Activated CD8-positive, alpha-beta T cell treated with anti-CD3 and anti-CD28 coated beads, Interleukin-2, amount 10 ng/mL, durations not matched to agents 7 days and 5 days (primary cell): ENCODE measurements around the gene KCNH6. TPM values are rescaled to one million over a fixed set of nuclear protein-coding genes. Genes with fewer than 3 reads are reported as not detected.
A peak's percentile ranks its signal among the peaks of the same experiment; 100 is the strongest.

Experiments
- ATAC-seq: fragments of 150-1000 bp; cut with Tn5 transposase; one replicate; pipeline ENCODE4 v1.10.0; 2021; ENCODE audit warnings: moderate library complexity
- CTCF ChIA-PET: fragments of 350-600 bp; sonication (Branson Sonifier 250); formaldehyde crosslinking; loops from one replicate; lab custom pipeline; 2021; ENCODE audit warnings: antibody characterized with exemption; lab: Charles Lee
- POLR2A ChIA-PET: fragments of 350-600 bp; sonication (Branson Sonifier 250); formaldehyde crosslinking; loops from one replicate; lab custom pipeline; 2021; ENCODE audit warnings: antibody characterized with exemption; lab: Charles Lee
- DNase-seq: peaks from one replicate; pipeline ENCODE4 v3.0.0-alpha.2; 2020
- H3K27ac Mint-ChIP-seq: one replicate; pipeline ENCODE4 v1.8.0; 2021; ENCODE audit warnings: mild to moderate bottlenecking, mixed read lengths
- H3K27me3 Mint-ChIP-seq: one replicate; pipeline ENCODE4 v1.8.0; 2021; ENCODE audit warnings: low read depth, mixed read lengths
- H3K36me3 Mint-ChIP-seq: one replicate; pipeline ENCODE4 v1.8.0; 2021; ENCODE audit warnings: low read depth, mixed read lengths
- H3K4me1 Mint-ChIP-seq: one replicate; pipeline ENCODE4 v1.8.0; 2021; ENCODE audit warnings: low read depth, mixed read lengths
- H3K4me3 Mint-ChIP-seq: one replicate; pipeline ENCODE4 v1.8.0; 2021; ENCODE audit warnings: mild to moderate bottlenecking, mixed read lengths
- H3K9me3 Mint-ChIP-seq: one replicate; pipeline ENCODE4 v1.8.0; 2022; ENCODE audit warnings: mixed read lengths; ENCODE audit not compliant: insufficient read depth
- total RNA-seq, 2 experiments: library from RNA; stranded (reverse); gene quantifications; one replicate each; pipeline ENCODE4 v1.2.3, GENCODE V29; 2021

Gene KCNH6
- total RNA-seq, 2 experiments from 2014 or later: not detected

DNA sequence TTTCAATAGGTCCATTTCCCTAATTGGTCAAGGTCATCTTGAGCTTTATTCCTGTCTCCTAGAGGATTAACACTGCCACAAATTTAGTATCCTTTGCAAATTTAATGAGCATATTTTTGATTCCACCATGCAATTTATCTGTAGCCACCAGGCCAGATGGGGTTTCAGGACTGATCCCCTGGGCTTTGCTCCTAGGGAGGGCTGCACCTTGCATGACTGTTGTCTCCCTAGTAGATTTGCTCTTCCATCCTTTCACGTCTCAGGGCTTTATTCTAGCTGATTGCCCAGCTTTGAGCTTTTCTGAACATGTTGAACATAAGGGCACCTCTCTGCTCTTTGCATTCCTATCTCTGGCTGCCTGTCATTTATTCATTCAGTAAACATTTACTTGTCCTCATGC is 7.7 kb upstream of the KCNH6 start:
- CTCF ChIA-PET: interaction anchor here (0.7 to 1.5 kb wide), 2 partner anchors 96 to 109 kb away, joined by 3 to 4 read pairs; no protein-coding TSS in a partner anchor
- Mint-ChIP-seq H3K4me1 (no peaks in the 10 kb centered on the region), H3K9me3 (no peaks in the 10 kb centered on the region), H3K4me3 (no peak overlapping the region), H3K27me3 (peaks cover 8% of the 10 kb centered on the region), H3K36me3 (no peaks in the 10 kb centered on the region), H3K27ac (peak overlapping the region; percentile 4)
- POLR2A ChIA-PET: no interaction called here
- no peak for ATAC-seq
- no peak for DNase-seq

DNA sequence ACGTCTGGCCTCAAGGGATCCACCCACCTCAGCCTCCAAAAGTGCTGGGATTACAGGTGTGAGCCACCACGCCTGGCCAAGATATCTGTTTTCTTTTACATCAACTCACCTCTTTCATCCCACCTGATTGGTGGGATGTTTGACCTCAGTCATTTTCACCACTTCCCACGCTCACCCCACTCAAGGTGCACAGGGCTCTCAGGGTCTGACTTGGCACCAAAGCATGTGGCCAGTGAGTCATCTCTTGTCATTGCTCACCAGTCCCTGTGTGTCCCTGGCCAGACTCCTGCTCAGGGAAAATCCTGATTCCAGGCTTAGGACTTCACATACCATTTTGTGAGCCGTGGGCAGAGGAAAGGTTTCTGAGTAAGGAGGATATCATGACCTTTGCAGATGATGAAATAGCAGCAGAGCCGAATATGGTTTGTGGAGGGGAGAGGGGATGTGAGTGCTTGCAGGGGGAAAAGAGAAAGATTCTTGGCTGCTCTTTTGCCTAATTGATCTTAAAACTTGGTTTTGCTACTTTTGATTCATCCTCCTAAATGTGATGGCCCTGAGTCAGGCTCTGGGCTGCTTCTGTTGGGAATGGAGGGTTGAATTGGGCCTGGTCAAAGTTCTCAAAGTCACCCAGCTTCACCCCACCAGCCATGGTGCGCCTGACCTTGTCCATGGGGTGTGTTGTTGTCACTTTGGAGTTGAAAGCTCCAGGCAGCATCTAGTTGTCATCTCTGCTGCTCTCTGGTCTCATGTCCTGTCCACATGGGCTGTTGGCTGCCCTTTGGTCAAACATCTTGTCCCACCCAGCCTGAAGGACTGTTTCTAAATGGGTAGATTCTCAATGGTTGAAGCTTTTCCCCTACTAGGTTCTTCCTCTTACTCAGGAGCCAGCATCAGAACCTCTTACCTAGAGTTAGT is 6.0 kb upstream of the KCNH6 start:
- Mint-ChIP-seq H3K27ac (no peak overlapping the region), H3K9me3 (no peaks in the 10 kb centered on the region), H3K36me3 (no peaks in the 10 kb centered on the region), H3K27me3 (peaks cover 14% of the 10 kb centered on the region), H3K4me3 (no peak overlapping the region), H3K4me1 (no peaks in the 10 kb centered on the region)
- ChIA-PET POLR2A (no interaction called here), CTCF (no interaction called here)
- DNase-seq: no peak
- no peak for ATAC-seq

DNA sequence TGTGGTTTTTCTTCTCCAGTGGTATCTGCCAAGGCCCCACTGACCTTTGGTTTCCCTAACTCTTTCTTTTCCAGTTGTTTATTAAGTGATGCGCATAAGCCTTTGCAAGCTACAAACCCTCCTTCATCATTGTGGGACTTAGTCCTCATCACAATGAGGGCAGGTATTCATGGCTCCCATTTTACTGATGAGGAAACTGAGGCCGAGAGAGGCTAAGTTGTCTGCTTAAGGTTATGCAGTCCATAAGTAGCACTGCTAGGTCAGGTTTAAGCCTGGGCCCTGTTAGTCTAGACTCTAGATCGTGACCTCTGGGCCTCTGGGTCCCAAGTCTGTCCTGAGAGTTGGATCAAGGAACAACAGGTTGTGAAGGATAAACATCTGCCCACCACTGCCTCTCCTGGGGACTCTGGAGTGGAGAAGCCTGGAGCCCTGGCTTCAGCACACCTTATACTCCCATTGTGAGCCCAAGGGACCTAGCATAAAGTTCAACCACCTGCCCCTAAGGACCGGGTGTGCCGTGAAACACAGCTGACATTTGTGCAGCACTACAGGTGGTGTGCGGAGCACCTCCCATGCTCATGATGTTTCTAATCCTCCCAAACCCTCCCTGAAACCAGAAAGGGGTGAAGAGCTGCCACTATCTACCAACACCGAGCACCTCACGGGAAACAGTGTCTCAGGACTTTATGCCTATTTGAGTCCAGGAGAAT is 5.2 kb upstream of the KCNH6 start:
- ChIA-PET CTCF (no interaction called here), POLR2A (no interaction called here)
- DNase-seq (no peak), ATAC-seq (no peak)
- H3K27me3 Mint-ChIP-seq: peaks cover 14% of the 10 kb centered on the region
- H3K4me3 Mint-ChIP-seq: no peak overlapping the region
- no peaks in the 10 kb centered on the region for H3K4me1 Mint-ChIP-seq
- no peaks in the 10 kb centered on the region for H3K36me3 Mint-ChIP-seq
- H3K9me3 Mint-ChIP-seq: no peaks in the 10 kb centered on the region
- no peak overlapping the region for H3K27ac Mint-ChIP-seq

DNA sequence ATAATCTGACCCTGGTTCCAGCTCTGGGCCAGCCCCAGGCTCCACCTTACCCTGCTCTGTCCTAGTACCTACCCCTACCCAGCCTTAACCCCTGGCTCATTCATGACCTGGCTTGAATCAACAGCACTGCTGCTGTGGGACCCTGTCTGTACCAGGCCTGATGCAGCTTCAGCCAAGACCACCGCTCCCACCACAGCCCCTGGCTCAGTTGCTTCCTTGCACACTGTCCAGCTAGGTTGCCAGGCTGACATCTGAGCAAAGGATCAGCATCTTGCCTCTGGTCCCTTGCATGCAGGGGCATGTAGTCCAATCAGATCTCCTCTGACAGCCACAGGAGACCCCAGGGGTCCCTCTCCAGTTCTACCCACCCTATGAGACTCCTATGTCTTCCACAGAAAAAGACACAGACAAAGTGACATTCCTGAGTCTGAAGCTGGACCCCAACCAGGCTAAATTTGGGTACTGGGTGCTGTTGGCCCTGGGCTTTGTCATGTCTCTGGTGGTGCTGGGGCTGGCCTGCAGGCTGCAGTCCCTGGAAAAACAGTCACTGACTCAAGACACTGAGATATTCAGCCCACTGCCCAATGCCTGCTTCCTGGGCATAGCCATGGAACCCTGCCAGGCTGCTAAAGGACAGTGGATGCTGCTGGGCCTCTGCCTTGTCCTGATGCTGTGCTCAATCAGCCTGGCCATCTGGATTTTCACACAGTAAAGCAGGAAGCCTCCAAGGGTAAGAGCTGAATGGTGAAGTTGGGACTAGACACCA is 3.9 kb upstream of the KCNH6 start:
- H3K9me3 Mint-ChIP-seq: no peaks in the 10 kb centered on the region
- no peaks in the 10 kb centered on the region for H3K36me3 Mint-ChIP-seq
- no peak overlapping the region for H3K27ac Mint-ChIP-seq
- H3K4me1 Mint-ChIP-seq: peaks cover 5% of the 10 kb centered on the region
- ATAC-seq (no peak), DNase-seq (no peak)
- POLR2A ChIA-PET: no interaction called here
- no peak overlapping the region for H3K4me3 Mint-ChIP-seq
- H3K27me3 Mint-ChIP-seq: peaks cover 22% of the 10 kb centered on the region
- CTCF ChIA-PET: no interaction called here

DNA sequence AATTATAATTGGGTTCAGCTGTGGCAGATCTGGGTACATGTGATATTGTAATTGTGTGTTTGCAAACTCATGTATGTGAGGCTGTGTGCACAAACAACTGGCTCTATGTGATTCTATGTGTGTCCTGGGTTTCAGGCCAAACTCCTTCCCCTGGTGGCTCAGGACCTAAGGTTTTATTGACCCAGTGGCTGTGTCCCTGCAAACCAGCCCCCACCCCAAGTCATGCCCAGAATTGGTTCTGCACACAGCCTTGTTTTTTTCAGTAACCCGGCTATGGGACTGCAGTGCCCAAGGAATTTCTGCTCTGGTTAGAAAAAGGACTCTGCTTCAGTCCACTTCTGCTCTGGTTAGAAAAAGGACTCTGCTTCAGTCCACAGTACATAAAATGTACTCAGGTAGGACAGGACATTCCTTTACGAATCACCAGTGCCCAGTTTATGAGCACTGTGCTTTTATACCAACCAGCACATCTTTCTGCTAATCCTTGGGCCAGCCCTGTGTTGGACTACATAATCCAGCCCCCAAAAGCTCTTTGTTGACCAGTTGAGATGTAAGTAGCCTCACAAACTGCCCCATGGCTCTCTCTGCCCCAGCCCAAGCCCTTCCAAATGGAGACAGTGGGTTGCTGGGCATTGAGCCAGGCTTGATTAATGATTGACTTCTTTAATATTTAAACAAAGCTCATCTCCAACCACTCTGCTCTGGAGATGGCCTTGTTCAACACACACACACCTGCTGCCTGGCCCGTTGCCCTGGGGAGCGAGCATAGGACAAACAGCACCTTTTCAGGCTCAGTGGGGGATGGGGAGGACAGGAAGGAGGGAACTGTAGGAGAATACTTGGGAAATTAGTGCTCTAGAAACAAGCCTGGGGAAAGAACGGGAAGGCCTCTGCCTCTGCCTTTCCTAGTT is 2.9 kb upstream of the KCNH6 start:
- Mint-ChIP-seq H3K27me3 (peaks cover 22% of the 10 kb centered on the region), H3K4me3 (no peak overlapping the region), H3K27ac (no peak overlapping the region), H3K36me3 (no peaks in the 10 kb centered on the region), H3K4me1 (peaks cover 5% of the 10 kb centered on the region), H3K9me3 (no peaks in the 10 kb centered on the region)
- DNase-seq (no peak), ATAC-seq (no peak)
- ChIA-PET CTCF (no interaction called here), POLR2A (no interaction called here)

DNA sequence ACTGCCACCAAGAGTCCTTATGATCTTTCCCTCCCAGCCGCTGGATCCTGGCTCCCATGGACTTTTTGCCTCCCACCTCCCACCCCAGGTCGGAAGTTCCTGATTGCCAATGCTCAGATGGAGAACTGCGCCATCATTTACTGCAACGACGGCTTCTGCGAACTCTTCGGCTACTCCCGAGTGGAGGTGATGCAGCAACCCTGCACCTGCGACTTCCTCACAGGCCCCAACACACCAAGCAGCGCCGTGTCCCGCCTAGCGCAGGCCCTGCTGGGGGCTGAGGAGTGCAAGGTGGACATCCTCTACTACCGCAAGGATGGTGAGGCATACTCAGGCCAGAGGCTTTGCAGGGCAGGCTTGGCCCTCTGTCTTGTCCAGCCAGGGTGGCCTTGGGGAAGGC is 893 bp downstream of the KCNH6 start:
- H3K27ac Mint-ChIP-seq: no peak overlapping the region
- peaks cover 5% of the 10 kb centered on the region for H3K4me1 Mint-ChIP-seq
- ATAC-seq: no peak
- ChIA-PET CTCF (no interaction called here), POLR2A (no interaction called here)
- peaks cover 14% of the 10 kb centered on the region for H3K27me3 Mint-ChIP-seq
- H3K9me3 Mint-ChIP-seq: no peaks in the 10 kb centered on the region
- DNase-seq: no peak
- H3K4me3 Mint-ChIP-seq: no peak overlapping the region
- H3K36me3 Mint-ChIP-seq: no peaks in the 10 kb centered on the region

DNA sequence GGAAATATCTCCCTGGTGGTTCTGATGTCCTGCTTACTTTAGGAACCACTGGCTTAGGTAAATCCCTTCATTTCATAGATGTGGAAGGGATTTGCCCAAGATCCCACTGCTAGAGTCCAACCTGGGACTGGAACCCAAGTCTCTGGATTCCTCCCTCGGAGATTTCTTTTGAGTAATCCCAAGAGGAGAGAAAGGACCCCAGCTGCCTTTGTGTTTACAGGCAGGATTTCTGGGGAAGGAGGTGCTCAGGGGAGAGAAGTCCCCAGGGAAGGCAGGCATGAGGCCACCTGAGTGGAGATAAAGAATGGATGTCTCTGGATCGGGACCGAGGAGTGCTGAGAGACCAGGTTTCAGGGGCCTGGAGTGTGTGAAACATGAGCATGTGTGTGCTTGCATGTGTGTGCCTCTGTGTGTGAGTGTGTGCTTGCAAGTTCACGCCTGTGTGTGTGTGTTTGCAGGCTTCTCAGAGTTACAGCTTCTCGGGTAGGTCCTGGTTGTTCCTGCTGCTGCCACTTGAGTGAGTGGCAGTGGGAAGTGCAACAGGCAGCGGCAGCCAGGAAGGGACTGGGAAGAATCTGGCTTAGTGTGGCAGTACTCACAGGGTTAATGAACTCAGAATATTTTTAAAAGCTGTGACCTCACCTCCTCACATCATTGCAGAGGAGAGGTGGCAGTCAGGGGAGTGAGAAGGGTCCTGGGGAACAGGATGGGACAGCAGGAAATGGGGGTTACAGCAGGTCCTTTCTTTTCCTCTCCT is 2.2 kb downstream of the KCNH6 start:
- DNase-seq (no peak), ATAC-seq (no peak)
- H3K36me3 Mint-ChIP-seq: no peaks in the 10 kb centered on the region
- H3K27ac Mint-ChIP-seq: no peak overlapping the region
- H3K9me3 Mint-ChIP-seq: no peaks in the 10 kb centered on the region
- ChIA-PET CTCF (no interaction called here), POLR2A (no interaction called here)
- peaks cover 5% of the 10 kb centered on the region for H3K4me1 Mint-ChIP-seq
- H3K4me3 Mint-ChIP-seq: no peak overlapping the region
- H3K27me3 Mint-ChIP-seq: peaks cover 14% of the 10 kb centered on the region

DNA sequence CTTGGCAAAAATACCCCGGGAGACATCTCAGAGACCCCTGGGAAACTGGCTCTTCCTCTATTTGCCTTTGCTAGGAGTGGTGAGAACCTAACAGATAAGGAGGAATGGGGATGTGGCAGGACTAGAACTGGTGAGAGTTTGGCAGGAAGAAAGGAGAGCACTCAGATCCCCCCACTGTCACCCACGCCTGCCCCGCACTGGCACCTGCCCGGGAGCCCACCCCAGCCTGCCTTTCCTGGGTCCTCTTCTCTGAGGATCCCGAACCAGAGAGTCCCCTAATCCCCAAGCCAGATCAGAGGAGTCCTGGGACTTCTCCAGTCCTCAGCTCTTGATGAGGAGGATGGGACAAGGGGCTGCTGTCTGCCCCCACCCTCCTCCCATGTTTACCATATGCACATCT is 3.7 kb downstream of the KCNH6 start:
- ChIA-PET POLR2A (no interaction called here), CTCF (no interaction called here)
- Mint-ChIP-seq H3K9me3 (no peaks in the 10 kb centered on the region), H3K4me3 (no peak overlapping the region), H3K27ac (no peak overlapping the region), H3K27me3 (peaks cover 11% of the 10 kb centered on the region), H3K36me3 (no peaks in the 10 kb centered on the region), H3K4me1 (peaks cover 5% of the 10 kb centered on the region)
- DNase-seq: no peak
- ATAC-seq: no peak

DNA sequence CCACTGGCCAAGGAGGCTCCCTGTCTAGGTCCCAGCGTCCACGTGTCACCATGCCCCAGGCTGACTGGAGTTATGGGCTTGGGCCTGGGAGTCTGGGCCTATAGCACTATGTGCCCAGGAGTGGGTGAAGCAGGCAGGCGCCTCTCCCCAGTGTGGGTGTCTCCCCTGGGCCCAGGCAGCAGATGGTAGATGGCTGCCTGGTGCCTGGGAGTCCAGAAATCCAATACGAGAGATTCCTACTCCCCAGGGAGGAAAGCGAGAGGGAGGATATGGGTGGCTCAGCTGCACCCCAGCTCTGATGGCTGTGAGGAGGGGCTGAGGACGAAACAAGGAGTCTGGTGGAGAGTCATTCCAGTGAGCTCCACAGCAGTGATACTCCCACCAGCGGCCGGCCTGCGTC is 5.0 kb downstream of the KCNH6 start:
- Mint-ChIP-seq H3K9me3 (no peaks in the 10 kb centered on the region), H3K4me1 (peaks cover 5% of the 10 kb centered on the region), H3K4me3 (no peak overlapping the region), H3K36me3 (no peaks in the 10 kb centered on the region), H3K27me3 (peaks cover 8% of the 10 kb centered on the region), H3K27ac (no peak overlapping the region)
- DNase-seq (no peak), ATAC-seq (no peak)
- CTCF ChIA-PET: no interaction called here
- POLR2A ChIA-PET: interaction anchor here (0.6 kb wide), 1 partner anchor 63 kb away, joined by 4 read pairs; no protein-coding TSS in a partner anchor

DNA sequence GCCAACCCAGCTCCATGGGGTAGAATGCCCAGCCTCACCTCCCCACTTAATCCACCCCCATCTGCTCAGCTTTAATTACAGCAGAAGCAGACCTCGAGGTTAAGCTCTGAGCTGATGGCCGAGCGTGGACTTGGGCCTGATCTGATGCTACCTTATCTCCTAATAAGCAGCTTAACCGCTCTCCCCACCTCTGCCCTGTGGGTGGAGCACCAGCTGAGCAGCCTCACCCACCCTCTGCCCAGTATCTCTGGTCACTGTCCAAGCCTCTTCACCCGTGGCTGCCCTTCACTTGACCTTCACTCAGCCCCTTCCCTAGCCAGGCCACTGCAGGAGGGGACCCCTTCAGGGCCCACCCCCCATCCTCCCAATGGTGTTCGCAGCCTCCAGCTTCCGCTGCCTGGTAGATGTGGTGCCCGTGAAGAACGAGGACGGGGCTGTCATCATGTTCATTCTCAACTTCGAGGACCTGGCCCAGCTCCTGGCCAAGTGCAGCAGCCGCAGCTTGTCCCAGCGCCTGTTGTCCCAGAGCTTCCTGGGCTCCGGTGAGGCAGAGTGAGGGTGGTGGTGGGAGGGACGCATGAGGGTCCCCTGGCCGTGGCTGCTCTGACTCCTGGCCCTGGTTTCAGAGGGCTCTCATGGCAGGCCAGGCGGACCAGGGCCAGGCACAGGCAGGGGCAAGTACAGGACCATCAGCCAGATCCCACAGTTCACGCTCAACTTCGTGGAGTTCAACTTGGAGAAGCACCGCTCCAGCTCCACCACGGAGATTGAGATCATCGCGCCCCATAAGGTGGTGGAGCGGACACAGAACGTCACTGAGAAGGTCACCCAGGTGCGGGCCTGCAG is 6.8 kb downstream of the KCNH6 start:
- ChIA-PET POLR2A (interaction anchor here (0.9 kb wide), 1 partner anchor 27 kb away, joined by 3 read pairs; no protein-coding TSS in a partner anchor), CTCF (interaction anchor here (2.5 kb wide), 1 partner anchor 82 kb away, joined by 9 read pairs; no protein-coding TSS in a partner anchor)
- no peak overlapping the region for H3K27ac Mint-ChIP-seq

More for the DNA sequence above, 6.8 kb downstream of the KCNH6 start:
- no peak for ATAC-seq
- no peaks in the 10 kb centered on the region for H3K36me3 Mint-ChIP-seq
- no peaks in the 10 kb centered on the region for H3K4me1 Mint-ChIP-seq
- H3K4me3 Mint-ChIP-seq: no peak overlapping the region
- H3K27me3 Mint-ChIP-seq: no peaks in the 10 kb centered on the region
- DNase-seq: no peak
- no peaks in the 10 kb centered on the region for H3K9me3 Mint-ChIP-seq
